GM19099 (cell line): ENCODE results near the gene PKMYT1.

ENCODE experiments used
- POLR2A ChIP-seq: IDR thresholded peaks from 3 replicates; pipeline ENCODE4 v1.6.1; 2011; ENCODE audit warnings: low read depth; ENCODE audit not compliant: insufficient read length; ENCODE audit errors: extremely low read depth

Gene PKMYT1

DNA sequence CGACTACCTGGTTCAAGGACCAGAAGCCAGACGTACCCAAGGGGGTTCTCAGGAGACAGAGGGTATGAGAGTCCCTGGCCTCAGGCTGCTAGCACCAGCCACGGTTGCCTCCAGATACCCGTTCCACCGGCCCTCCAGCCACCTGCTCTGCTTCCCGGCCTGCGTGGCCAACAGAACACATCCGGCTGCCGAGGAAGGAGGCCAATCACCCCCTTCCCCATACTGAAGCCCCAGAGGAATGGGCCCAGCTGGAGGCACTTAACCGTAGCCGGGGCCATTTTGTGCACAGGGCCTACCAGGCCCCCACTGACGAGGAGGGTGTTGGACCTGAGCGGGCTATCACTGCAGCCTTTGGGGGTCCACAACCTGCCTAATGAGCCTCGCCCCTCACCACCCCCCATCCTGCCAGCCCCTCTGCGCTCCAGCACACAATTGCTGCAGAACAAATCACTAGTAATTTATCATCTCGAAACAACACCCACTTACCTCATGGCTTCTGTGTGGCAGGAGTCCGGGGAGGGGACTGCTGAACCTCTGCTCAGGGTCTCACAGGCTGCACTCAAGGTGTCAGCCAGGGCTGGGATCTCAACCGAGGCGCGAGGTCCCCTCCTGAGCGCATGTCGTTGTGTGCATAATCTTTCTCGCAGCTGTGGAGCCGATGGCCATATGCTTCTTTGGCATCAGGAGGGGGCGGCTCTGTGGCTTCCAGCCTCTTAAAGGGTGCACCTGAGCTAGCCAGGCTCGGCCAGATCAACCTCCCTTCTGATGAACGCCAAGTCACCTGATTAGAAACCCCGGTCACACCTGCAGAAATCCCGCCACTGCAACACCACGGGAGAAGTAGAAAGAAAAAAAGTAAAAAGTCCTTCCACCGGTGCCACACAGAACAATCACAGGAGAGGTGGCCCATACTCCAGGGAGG lies 26.3 kb downstream of the PKMYT1 start:
- TF ChIP-seq POLR2A: no peak

GRCh38 chr16:2952679-2953078 lies 27.6 kb downstream of the PKMYT1 start:
- TF ChIP-seq POLR2A: no peak

DNA sequence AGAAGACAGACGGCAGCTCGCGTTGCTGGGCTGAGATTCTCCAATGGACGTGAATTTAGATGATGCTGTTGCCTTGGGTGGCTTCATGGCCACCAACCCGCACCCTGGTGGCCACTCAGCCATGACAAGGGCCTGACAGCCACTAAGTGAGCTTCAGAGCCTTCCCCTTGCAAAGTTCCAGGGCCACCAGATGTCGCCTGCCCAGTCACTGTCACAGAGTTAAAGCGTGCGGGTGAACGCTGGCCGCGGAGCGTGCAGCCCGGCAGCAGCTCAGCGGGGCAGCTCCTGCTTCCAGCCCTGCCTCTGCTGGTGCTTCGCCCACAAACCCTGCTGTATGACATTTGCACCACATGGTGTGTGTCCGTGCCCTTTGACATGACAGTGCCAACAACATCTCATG lies 29.5 kb downstream of the PKMYT1 start:
- TF ChIP-seq POLR2A: no peak

DNA sequence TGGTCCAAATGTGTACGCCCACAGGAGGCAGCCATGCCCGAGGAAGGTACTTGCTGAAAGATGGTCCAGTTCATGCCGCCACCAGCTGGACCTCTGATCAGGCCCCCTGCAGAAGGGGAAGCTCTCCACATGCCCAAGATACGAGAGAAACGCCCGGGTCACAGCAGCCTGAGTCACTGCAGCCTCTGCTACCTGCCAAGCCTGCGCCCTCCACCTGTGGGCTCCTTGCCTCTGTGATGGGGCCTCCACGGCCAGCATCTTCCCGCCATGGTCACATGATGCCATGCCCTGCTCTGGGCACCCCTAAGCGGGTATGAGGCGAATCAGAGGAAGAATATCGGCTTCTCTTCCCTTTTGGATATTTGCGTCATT lies 29.9 kb downstream of the PKMYT1 start:
- TF ChIP-seq POLR2A: no peak

DNA sequence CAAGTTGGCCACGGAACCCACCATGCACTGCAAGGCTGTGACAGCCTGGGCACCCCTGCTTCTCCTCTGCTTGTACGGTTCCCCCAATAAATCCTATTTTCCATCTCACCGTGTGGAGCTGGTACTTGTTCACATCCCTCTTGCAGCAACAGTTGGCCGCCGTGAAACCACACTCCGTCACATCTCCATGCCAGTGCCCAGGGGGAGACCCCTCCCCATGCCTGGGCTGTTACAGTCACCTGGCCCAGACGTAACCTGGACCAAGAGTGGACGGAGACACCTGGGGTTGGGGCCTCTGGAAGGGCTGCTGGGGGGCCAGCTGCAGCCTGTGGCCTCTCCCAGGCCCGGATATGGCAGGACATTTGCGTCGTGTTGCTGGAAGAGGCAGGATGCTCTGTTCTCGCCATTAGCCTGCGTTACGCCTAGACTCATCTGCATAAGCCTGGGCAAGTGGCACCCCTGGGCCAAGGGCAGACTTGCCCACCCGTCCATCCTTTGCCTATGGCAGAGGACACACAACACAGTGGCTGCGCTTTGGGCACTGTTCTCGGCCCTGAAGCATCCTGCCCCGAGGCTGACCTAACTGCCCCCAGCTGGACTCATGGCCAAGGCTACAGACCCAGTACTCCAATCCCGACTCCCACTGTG lies 30.4 kb downstream of the PKMYT1 start:
- no peak for TF ChIP-seq POLR2A

GRCh38 chr16:2948807-2949704 lies 31.2 kb downstream of the PKMYT1 start:
- TF ChIP-seq POLR2A: no peak

- no peak for TF ChIP-seq POLR2A
Observed at GRCh38 chr16:2946649-2947048, 33.6 kb downstream of the PKMYT1 start.

DNA sequence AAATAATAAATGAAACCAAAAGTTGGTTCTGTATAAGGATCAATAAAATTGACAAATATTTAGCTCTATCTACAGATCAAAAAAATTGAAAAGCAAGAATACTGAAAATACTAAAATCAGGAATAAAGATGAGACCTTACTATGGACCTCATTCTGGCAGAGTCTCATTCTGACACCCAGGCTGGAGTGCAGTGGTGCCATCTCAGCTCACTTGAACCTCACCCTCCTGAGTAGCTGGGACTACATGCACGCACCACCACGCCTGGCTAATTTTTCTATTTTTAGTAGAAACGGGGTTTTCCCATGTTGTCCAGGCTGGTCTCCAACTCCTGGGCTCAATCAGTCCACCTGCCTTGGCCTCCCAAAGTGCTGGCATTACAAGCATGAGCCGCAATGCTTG lies 38.2 kb downstream of the PKMYT1 start:
- TF ChIP-seq POLR2A: no peak

DNA sequence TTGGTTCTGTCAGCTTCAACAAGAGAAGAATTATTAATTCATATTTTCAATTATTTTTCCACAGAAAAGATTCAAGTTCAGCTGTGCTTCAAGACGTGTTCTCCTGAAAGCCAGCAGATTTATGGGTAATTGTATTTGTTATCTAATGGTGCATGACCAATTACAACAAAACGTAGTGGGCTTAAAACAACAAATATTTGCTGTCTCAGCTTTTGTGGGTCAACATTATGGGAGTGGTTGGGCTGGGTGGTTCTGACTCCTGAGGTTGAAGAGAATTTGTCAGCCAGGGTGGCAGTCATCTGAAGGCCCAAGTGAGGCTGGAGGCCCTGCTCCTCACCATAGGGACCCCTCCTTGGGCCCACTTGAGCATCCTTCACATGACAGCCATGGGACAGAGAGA lies 40.3 kb downstream of the PKMYT1 start:
- no peak for TF ChIP-seq POLR2A

- no peak for TF ChIP-seq POLR2A
Observed at GRCh38 chr16:2938206-2938605, 42.0 kb downstream of the PKMYT1 start.

- TF ChIP-seq POLR2A: no peak
Observed at GRCh38 chr16:2937170-2937569, 43.1 kb downstream of the PKMYT1 start.

- no peak for TF ChIP-seq POLR2A
Observed at GRCh38 chr16:2936436-2937011, 43.7 kb downstream of the PKMYT1 start.

- no peak for TF ChIP-seq POLR2A
Observed at GRCh38 chr16:2934450-2934849, 45.8 kb downstream of the PKMYT1 start.

GRCh38 chr16:2933701-2934100 lies 46.5 kb downstream of the PKMYT1 start:
- no peak for TF ChIP-seq POLR2A

GRCh38 chr16:2933136-2933535 lies 47.1 kb downstream of the PKMYT1 start:
- TF ChIP-seq POLR2A: no peak
